SU-DHL-6 (cell line): Measurements from ENCODE around the gene DICER1.

Source experiments
- H2AFZ ChIP-seq: fragments of 200-600 bp; sonication (generic); 2 replicates; pipeline ENCODE4 v1.6.1; 2014; ENCODE audit warnings: low read depth, mild to moderate bottlenecking, moderate library complexity, mixed read lengths, antibody characterized with exemption, low read length; ENCODE audit not compliant: severe bottlenecking
- H3F3A ChIP-seq: fragments of 200-600 bp; shearing (Covaris generic); 2 replicates; pipeline ENCODE4 v1.6.0; 2016; ENCODE audit warnings: antibody characterized with exemption, mild to moderate bottlenecking; ENCODE audit not compliant: insufficient read depth
- H3K27ac ChIP-seq: fragments of 200-600 bp; sonication (generic); 2 replicates; pipeline ENCODE4 v1.5.1; 2016; ENCODE audit warnings: low read depth, mild to moderate bottlenecking, low read length, moderate library complexity, mixed read lengths
- H3K27me3 ChIP-seq: fragments of 200-600 bp; sonication (generic), shearing (Covaris generic); 2 replicates; pipeline ENCODE4 v1.6.0; 2014; ENCODE audit warnings: mild to moderate bottlenecking, low read length
- H3K36me3 ChIP-seq: fragments of 200-600 bp; sonication (generic); 2 replicates; pipeline ENCODE4 v1.6.1; 2014; ENCODE audit warnings: mild to moderate bottlenecking, low read length, mixed read lengths
- H3K4me2 ChIP-seq: fragments of 300-600, 200-600 bp; shearing (Covaris generic), sonication (generic); 2 replicates; pipeline ENCODE4 v1.6.0; 2014; ENCODE audit warnings: low read length, low read depth, mild to moderate bottlenecking; ENCODE audit not compliant: poor library complexity, severe bottlenecking
- H3K4me3 ChIP-seq: fragments of 200-600 bp; sonication (generic); 2 replicates; pipeline ENCODE4 v1.5.1; 2014; ENCODE audit warnings: antibody characterized with exemption, low read length, mild to moderate bottlenecking, mixed read lengths; ENCODE audit not compliant: insufficient read depth, poor library complexity, severe bottlenecking
- H3K79me2 ChIP-seq: fragments of 200-600 bp; sonication (generic); 2 replicates; pipeline ENCODE4 v1.6.1; 2014; ENCODE audit warnings: mild to moderate bottlenecking, low read length, moderate library complexity; ENCODE audit not compliant: insufficient read depth
- H3K9ac ChIP-seq: fragments of 200-600 bp; sonication (generic); 2 replicates; pipeline ENCODE4 v1.7.0; 2014; ENCODE audit warnings: mild to moderate bottlenecking, low read length
- H3K9me2 ChIP-seq: fragments of 200-600 bp; sonication (generic); replicated peaks from 2 replicates; pipeline ENCODE4 v1.6.1; 2014; ENCODE audit warnings: low read length; ENCODE audit not compliant: insufficient read depth
- H3K9me3 ChIP-seq: fragments of 200-600 bp; sonication (generic); 2 replicates; pipeline ENCODE4 v1.6.1; 2014; ENCODE audit warnings: low read length, mixed read lengths; ENCODE audit not compliant: insufficient read depth
- H4K20me1 ChIP-seq: fragments of 200-600 bp; sonication (generic); 2 replicates; pipeline ENCODE4 v1.6.1; 2014; ENCODE audit warnings: low read depth, mild to moderate bottlenecking, antibody characterized with exemption, low read length, moderate library complexity, mixed read lengths
- EZH2phosphoT487 ChIP-seq: fragments of 200-600 bp; sonication (generic), shearing (Covaris generic); conservative IDR thresholded peaks from 2 replicates; pipeline ENCODE4 v1.6.1; 2018; ENCODE audit warnings: mild to moderate bottlenecking, antibody characterized with exemption, low read length, moderate library complexity, mixed read lengths
- TF ChIP-seq, protein P1 (sequence below): fragments of 200-600 bp; sonication (generic); IDR thresholded peaks from one replicate; pipeline ENCODE4 v1.5.1; 2017; ENCODE audit warnings: antibody characterized with exemption, mild to moderate bottlenecking, low read length, moderate library complexity; ENCODE audit not compliant: insufficient read depth, poor library complexity, severe bottlenecking

Gene DICER1

GRCh38 chr14:95069547-95069946 is 87.8 kb downstream of the DICER1 start:
- Histone ChIP-seq H3K9me3 (no peaks in the 10 kb centered on the region), H3K27me3 (no peaks in the 10 kb centered on the region), H2AFZ (no peak overlapping the region), H3K4me2 (no peak overlapping the region), H4K20me1 (no peaks in the 10 kb centered on the region), H3K36me3 (no peaks in the 10 kb centered on the region), H3F3A (no peaks in the 10 kb centered on the region), H3K27ac (no peak overlapping the region), H3K9me2 (no peaks in the 10 kb centered on the region), H3K79me2 (no peaks in the 10 kb centered on the region), H3K9ac (no peak overlapping the region), H3K4me3 (no peak overlapping the region)
- TF ChIP-seq, protein P1, sequence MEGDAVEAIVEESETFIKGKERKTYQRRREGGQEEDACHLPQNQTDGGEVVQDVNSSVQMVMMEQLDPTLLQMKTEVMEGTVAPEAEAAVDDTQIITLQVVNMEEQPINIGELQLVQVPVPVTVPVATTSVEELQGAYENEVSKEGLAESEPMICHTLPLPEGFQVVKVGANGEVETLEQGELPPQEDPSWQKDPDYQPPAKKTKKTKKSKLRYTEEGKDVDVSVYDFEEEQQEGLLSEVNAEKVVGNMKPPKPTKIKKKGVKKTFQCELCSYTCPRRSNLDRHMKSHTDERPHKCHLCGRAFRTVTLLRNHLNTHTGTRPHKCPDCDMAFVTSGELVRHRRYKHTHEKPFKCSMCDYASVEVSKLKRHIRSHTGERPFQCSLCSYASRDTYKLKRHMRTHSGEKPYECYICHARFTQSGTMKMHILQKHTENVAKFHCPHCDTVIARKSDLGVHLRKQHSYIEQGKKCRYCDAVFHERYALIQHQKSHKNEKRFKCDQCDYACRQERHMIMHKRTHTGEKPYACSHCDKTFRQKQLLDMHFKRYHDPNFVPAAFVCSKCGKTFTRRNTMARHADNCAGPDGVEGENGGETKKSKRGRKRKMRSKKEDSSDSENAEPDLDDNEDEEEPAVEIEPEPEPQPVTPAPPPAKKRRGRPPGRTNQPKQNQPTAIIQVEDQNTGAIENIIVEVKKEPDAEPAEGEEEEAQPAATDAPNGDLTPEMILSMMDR, result no peak
- no peak for TF ChIP-seq EZH2phosphoT487

- H3K79me2 ChIP-seq, result no peaks in the 10 kb centered on the region
- H3K27me3 ChIP-seq, result no peaks in the 10 kb centered on the region
Measured at GRCh38 chr14:95069018-95069417, 88.3 kb downstream of the DICER1 start.

DNA sequence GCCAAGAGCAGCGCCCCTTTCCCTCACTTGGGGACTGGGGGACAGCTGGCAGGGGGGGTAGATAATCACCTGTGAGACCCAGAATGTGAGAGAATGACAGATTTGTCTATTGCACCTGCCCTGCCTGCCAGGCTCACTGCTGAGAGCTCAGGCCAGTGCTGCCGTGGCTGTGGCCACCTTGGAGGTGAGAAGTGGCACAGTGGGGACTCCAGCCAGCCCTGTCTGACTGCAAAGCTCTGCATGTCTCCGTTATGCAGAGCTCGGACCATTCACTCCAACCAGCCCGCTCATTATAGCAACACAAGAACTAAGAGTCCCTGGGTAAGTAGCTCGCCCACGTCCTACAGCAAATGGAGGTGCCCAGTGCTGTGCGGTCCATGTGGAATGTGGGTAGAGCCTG is 88.8 kb downstream of the DICER1 start:
- H3K36me3 ChIP-seq, result no peaks in the 10 kb centered on the region
- no peaks in the 10 kb centered on the region for H4K20me1 ChIP-seq
- no peaks in the 10 kb centered on the region for H3K27me3 ChIP-seq
- H3K4me2 ChIP-seq, result no peak overlapping the region
- H2AFZ ChIP-seq, result no peak overlapping the region
- TF ChIP-seq, protein P1, result no peak
- TF ChIP-seq EZH2phosphoT487, result no peak
- H3K27ac ChIP-seq, result no peak overlapping the region
- H3K9me3 ChIP-seq, result no peaks in the 10 kb centered on the region
- H3K9me2 ChIP-seq, result no peaks in the 10 kb centered on the region
- H3K9ac ChIP-seq, result no peak overlapping the region
- no peaks in the 10 kb centered on the region for H3F3A ChIP-seq
- no peaks in the 10 kb centered on the region for H3K79me2 ChIP-seq
- no peak overlapping the region for H3K4me3 ChIP-seq

More at GRCh38 chr14:95069018-95069417, 88.3 kb downstream of the DICER1 start:
- H3K4me2 ChIP-seq, result no peak overlapping the region
- no peaks in the 10 kb centered on the region for H3F3A ChIP-seq
- no peak overlapping the region for H3K27ac ChIP-seq
- no peak overlapping the region for H2AFZ ChIP-seq
- H3K9me2 ChIP-seq, result no peaks in the 10 kb centered on the region
- TF ChIP-seq, protein P1, result no peak
- no peak for TF ChIP-seq EZH2phosphoT487
- H3K9ac ChIP-seq, result no peak overlapping the region
- H3K36me3 ChIP-seq, result no peaks in the 10 kb centered on the region
- H4K20me1 ChIP-seq, result no peaks in the 10 kb centered on the region
- no peaks in the 10 kb centered on the region for H3K9me3 ChIP-seq
- H3K4me3 ChIP-seq, result no peak overlapping the region

DNA sequence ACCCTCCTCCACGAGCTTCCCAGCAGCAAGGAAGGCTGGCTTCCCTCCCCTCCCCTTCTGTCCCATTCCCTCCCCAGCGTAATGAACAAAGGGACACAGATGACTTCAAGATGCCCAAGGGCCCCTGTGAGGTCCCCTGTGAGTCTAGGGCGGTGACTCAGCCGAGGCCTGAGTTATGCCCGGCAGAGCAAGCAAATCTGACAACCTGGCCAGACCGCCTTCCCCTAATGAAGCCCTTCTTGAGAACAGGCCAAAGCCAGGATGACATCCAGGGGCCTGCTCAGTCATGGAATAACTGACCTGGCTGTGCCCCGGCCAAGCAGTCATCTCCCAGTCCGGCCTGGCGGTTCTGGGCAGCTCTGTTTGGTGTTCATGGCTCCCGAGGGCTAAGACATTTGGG is 89.2 kb downstream of the DICER1 start:
- no peaks in the 10 kb centered on the region for H3K79me2 ChIP-seq
- no peak overlapping the region for H2AFZ ChIP-seq
- H3K9me3 ChIP-seq, result no peaks in the 10 kb centered on the region
- H4K20me1 ChIP-seq, result no peaks in the 10 kb centered on the region
- no peak overlapping the region for H3K9ac ChIP-seq
- H3K36me3 ChIP-seq, result no peaks in the 10 kb centered on the region
- H3K9me2 ChIP-seq, result no peaks in the 10 kb centered on the region
- TF ChIP-seq, protein P1, result no peak
- no peak for TF ChIP-seq EZH2phosphoT487
- no peak overlapping the region for H3K4me3 ChIP-seq
- H3K27ac ChIP-seq, result no peak overlapping the region
- H3K27me3 ChIP-seq, result no peaks in the 10 kb centered on the region
- H3K4me2 ChIP-seq, result no peak overlapping the region
- H3F3A ChIP-seq, result no peaks in the 10 kb centered on the region
